Measurements from ENCODE around the gene SYCE3. TPM values are rescaled to one million over a fixed set of nuclear protein-coding genes. Genes with fewer than 3 reads are reported as not detected.

Gene SYCE3
- polyA plus RNA-seq, 3 donors from 2014 or later = not detected

DNA sequence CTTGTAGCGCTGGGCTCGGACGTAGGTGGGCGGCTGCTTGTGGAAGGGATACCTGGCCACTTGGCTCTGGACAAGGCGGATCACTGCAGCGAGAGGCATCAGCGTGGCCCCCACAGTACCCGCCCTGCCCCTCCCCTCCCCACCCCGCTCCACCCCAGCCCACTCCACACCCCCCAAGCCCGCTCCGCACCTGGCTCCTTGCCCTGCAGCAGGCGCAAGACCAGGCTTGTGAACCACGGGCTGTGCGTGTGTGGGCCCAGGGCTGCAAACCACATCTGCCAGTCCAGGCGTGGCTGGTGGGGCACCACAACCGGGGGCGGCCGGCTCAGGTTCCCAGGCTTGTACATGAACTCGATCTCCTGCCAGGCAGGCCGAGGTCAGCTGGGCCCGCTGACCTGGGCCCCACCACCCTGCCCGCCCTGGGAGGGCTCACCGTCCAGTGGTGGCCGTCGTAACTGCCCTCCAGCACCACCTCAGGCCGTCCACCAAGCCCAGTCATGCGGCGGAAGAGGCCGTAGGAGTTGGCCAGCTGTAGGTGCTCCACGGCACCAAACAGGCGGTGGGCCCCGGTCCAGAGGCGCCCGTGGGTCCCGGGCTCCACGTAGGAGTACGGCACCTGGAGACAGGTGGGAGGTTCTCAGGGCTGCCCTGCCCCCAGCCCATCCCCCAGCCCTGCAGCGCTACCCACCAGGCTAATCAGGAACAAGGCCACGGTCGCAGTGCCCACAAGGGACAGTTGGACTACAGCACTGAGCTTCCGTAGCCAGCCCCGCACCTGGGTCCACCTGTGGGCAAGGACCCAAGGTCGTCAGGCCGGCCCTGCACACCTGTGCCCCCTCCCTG, 58.1 kb downstream of the SYCE3 start:
- Mint-ChIP-seq H3K4me1 (peaks cover 16 to 22% of the 10 kb centered on the region in 2 donors), H3K4me3 (no peak overlapping the region), H3K27me3 (ENCODE audit: low read depth in 3 of 3) (peaks cover 3 to 7% (median 3%) of the 10 kb centered on the region in 3 donors), H3K27ac (no peak overlapping the region), H3K9me3 (no peaks in the 10 kb centered on the region), H3K36me3 (no peaks in the 10 kb centered on the region)
- no peak for DNase-seq

DNA sequence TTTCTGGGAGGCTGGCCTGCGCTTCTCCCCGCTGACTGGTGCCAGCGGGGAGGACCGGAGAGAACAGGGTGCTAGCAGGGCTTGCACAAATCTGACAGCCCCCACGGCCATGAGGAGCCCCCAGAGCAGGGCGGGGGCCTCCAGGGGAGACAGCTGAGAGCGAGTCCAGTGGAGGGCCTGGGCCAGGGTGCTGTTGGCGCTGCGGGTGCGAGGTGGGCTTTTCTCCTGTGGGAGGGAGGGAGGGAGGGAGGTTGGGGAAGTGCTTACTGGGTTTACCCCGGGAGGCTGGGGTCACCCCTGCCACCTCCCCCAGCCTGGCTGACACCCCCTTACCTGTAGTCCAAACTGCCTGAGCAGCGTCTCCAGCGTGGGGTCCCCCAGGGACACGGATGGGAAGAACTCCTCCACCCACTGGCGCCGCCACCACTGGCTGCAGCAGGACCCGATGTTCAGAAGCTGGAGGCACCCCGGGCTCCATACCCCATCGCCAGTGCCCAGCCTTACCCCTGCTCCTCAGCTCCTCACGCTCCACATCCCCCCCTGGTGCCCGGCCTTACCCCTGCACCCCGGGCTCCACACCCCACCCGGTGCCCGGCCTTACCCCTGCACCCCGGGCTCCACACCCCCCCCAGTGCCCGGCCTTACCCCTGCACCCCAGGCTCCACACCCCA, 59.1 kb downstream of the SYCE3 start:
- Mint-ChIP-seq H3K4me1 (peaks cover 10 to 12% of the 10 kb centered on the region in 2 donors), H3K27ac (no peak overlapping the region), H3K4me3 (no peak overlapping the region), H3K36me3 (no peaks in the 10 kb centered on the region), H3K9me3 (no peaks in the 10 kb centered on the region), H3K27me3 (ENCODE audit: low read depth in 3 of 3) (peaks cover 3 to 6% (median 3%) of the 10 kb centered on the region in 3 donors)
- DNase-seq = no peak

DNA sequence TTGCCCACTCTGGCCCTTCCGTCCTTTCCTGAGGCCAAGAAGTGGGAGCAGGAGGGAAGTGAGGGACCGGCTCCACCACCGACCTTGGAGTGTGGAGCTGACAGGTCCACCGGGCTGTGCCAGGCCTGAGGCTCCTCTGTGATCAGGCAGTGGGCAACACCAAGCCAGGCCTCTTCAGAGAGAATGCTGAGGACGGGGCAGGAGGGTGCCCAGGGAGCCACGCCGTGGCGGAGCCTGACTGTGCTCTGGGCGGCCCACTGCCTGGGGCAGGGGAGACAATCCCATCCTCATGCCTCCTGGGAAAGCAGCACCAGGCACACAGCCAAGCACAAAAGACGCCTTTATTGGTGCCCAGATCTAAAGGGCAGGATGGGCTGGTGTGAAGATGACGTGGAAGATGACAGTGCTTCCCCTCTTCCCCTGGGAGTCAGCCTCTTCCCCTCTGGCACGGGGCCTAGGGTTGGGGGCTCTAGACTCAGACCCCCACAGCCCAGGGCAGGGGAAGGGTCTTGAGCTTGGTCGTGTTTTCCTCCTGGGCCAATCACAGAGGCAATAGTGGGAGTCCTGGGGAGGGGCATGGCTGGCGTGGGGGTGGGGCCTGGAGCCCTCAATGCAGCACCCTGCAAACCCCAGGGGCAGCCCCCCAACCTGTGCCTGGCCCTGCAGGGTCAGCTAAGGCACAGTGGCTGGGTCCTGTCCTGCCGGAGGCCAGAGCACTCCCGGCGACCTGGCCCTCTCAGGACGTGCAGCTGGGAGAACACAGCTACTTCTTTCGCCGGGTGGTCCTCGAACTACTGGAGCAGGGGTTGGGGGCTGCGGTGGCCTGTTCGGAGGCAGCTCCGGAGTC, 59.9 kb downstream of the SYCE3 start:
- DNase-seq = no peak
- Mint-ChIP-seq H3K27me3 (ENCODE audit: low read depth in 3 of 3) (peaks cover 0 to 4% (median 0%) of the 10 kb centered on the region in 3 donors), H3K27ac (no peak overlapping the region), H3K4me1 (peaks cover 8 to 10% of the 10 kb centered on the region in 2 donors), H3K9me3 (no peaks in the 10 kb centered on the region), H3K36me3 (no peaks in the 10 kb centered on the region), H3K4me3 (no peak overlapping the region)

DNA sequence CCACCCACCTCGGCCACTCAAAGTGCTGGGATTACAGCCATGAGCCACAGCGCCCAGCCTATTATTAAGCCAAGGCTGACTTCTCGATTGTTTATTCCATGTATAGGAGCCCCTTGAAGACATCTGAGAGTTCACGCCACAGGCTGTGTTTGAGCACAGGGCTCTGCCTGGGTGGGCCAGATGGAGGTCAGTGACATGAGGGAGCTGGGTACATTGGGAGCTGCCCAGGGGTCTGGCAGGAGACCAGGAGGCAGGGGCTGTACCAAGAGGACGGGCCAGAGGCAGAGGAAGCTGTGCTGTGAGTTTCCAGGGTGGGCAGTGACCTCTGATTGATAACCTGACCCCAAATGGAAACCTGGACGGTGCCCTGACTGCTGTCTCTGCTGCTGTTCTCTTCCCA, 60.6 kb downstream of the SYCE3 start:
- Mint-ChIP-seq H3K36me3 (no peaks in the 10 kb centered on the region), H3K4me1 (peaks cover 5 to 10% of the 10 kb centered on the region in 2 donors), H3K27ac (no peak overlapping the region), H3K4me3 (no peak overlapping the region), H3K27me3 (ENCODE audit: low read depth in 3 of 3) (peaks cover 0 to 6% (median 1%) of the 10 kb centered on the region in 3 donors), H3K9me3 (no peaks in the 10 kb centered on the region)
- DNase-seq = no peak

Other genes starting within 250 kb of the SYCE3 start
- under 1 TPM in 2 of 3 donors, not detected in 1; 0.23 to 0.34 TPM for gene DENND6B, start 235.9 kb downstream of the SYCE3 start, polyA plus RNA-seq
- 10 to 100 TPM; 13.5 to 43.5 (median 19.6) TPM for gene PPP6R2, start 219.6 kb downstream of the SYCE3 start, polyA plus RNA-seq
- gene SBF1, start 87.9 kb downstream of the SYCE3 start, polyA plus RNA-seq = 10 to 100 TPM; 12.1 to 42.8 (median 14.2) TPM
- gene ADM2, start 81.4 kb downstream of the SYCE3 start, polyA plus RNA-seq = under 1 TPM in 1 of 3 donors, not detected in 2; 0.38 TPM
- gene MIOX, start 76.1 kb downstream of the SYCE3 start, polyA plus RNA-seq = not detected
- 10 to 100 TPM; 16.3 to 40.4 (median 20.1) TPM for gene LMF2, start 55.2 kb downstream of the SYCE3 start, polyA plus RNA-seq
- gene NCAPH2, start 54.7 kb downstream of the SYCE3 start, polyA plus RNA-seq = 10 to 100 TPM; 41.8 to 46.7 (median 46.5) TPM
- gene SCO2, start 37.3 kb downstream of the SYCE3 start, polyA plus RNA-seq = 10 to 100 TPM in 1 of 3 donors, 1 to 10 TPM in 2; 8.3 to 14.8 (median 9.9) TPM
- gene TYMP, start 32.9 kb downstream of the SYCE3 start, polyA plus RNA-seq = 10 to 100 TPM; 21.2 to 31.2 (median 25.5) TPM
- 1 to 10 TPM; 2.4 to 8.1 (median 4.5) TPM for gene KLHDC7B, start 17.0 kb downstream of the SYCE3 start, polyA plus RNA-seq
- gene CPT1B, start 15.5 kb upstream of the SYCE3 start, polyA plus RNA-seq = 1 to 10 TPM in 1 of 3 donors, under 1 TPM in 1, not detected in 1; 0.09 to 2.9 TPM
- 10 to 100 TPM; 44.0 to 51.3 (median 49.4) TPM for gene CHKB, start 19.9 kb upstream of the SYCE3 start, polyA plus RNA-seq
- not detected for gene MAPK8IP2, start 37.9 kb upstream of the SYCE3 start, polyA plus RNA-seq
- gene ARSA, start 65.2 kb upstream of the SYCE3 start, polyA plus RNA-seq = 10 to 100 TPM in 1 of 3 donors, 1 to 10 TPM in 2; 3.8 to 11.2 (median 7.7) TPM
- not detected for gene SHANK3, start 109.9 kb upstream of the SYCE3 start, polyA plus RNA-seq
- gene ACR, start 175.3 kb upstream of the SYCE3 start, polyA plus RNA-seq = not detected
- gene RABL2B, start 220.7 kb upstream of the SYCE3 start, polyA plus RNA-seq = 10 to 100 TPM; 20.9 to 34.1 (median 29.6) TPM

Data from immature natural killer cell (primary cell).